Prostate gland (tissue), 2 donors: ENCODE data around the gene KSR2. TPM values are rescaled to one million over a fixed set of nuclear protein-coding genes. Genes with fewer than 3 reads are reported as not detected.

ENCODE experiments used
- DNase-seq: peaks from one replicate; pipeline ENCODE4 v3.0.0-alpha.2; 2019; ENCODE audit warnings: low spot score
- H3K27ac ChIP-seq, 2 donors: fragments of 200-600 bp; sonication (generic); 2 replicates each; pipeline ENCODE4 v1.5.1; 2017 to 2019
- H3K27me3 ChIP-seq: fragments of 200-600 bp; sonication (generic); replicated peaks from 2 replicates; pipeline ENCODE4 v1.5.1; 2019; ENCODE audit not compliant: insufficient read depth
- H3K36me3 ChIP-seq, 2 donors: fragments of 200-600 bp; sonication (generic); 1 replicate in 1 of 2; 2 replicates in 1 of 2; pipeline versions ENCODE4 v1.5.1 to v1.8.1; 2017 to 2019
- H3K4me1 ChIP-seq: fragments of 200-600 bp; sonication (generic); replicated peaks from 2 replicates; pipeline ENCODE4 v1.5.1; 2019
- H3K4me3 ChIP-seq, 2 donors: fragments of 200-600 bp; sonication (generic); 2 replicates each; pipeline ENCODE4 v1.5.1; 2017 to 2019
- H3K9me3 ChIP-seq: fragments of 200-600 bp; sonication (generic); 2 replicates; pipeline ENCODE4 v1.5.1; 2017
- POLR2A ChIP-seq: fragments of 450-650 bp; IDR thresholded peaks from one replicate; pipeline ENCODE4 v1.6.1; 2016; ENCODE audit warnings: antibody characterized with exemption, mild to moderate bottlenecking
- POLR2AphosphoS5 ChIP-seq: sonication (generic); formaldehyde crosslinking; IDR thresholded peaks from one replicate; pipeline ENCODE4 v1.6.1; 2017; ENCODE audit warnings: antibody characterized with exemption
- WGBS: methylation state at CpG from one replicate; pipeline ENCODE4 v1.1.5; 2018; 5-methylcytosine and 5-hydroxymethylcytosine counted together
- intact Hi-C: fragments of 100-400 bp; cut with DNase I; formaldehyde crosslinking; loops from one replicate; pipeline ENCODE4 v1.14.2; 2022
- total RNA-seq, 2 donors: library from RNA; depleted of rRNA; stranded (reverse); fragments of >200 nt; gene quantifications; one replicate each; pipeline ENCODE4 v1.1.0, GENCODE V29; 2016
- TF ChIP-seq, protein P1 (sequence below), 4 experiments: fragments of 200-600 bp in 2 of 4; fragments of 450-650 bp in 2 of 4; sonication (generic) in 2 of 4; IDR thresholded peaks; 1 replicate in 3 of 4; 2 replicates in 1 of 4; pipeline ENCODE4 v1.5.1; 2016 to 2019; ENCODE audit warnings: antibody characterized with exemption in 4 of 4, mild to moderate bottlenecking in 2 of 4, moderate library complexity in 2 of 4

Gene KSR2
- total RNA-seq, 2 donors from 2014 or later = 1.0 to 1.7 TPM

DNA sequence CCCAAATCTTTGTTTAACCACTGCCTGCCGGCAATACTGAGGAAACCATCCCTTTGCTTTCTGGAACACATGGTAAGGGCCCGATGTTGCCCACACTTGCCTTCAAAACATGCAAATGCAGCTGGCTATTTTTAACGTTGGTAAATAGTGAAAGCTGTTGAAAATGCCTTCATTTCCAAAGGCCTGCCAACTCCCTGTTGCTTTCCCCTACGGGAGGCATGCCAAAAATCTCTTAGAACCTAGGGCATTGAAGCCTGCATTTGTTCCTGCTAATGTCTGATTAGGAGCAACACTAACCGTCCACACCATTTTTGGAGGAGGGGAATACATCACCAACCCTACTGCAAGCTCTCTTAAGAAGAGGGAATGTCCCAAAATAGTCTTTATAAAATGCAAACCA lies 454.8 kb downstream of the KSR2 start:
- peak overlapping the region; percentile 5 to 51 for H3K27ac ChIP-seq
- H3K27me3 ChIP-seq = no peaks in the 10 kb centered on the region
- TF ChIP-seq POLR2AphosphoS5 = peak; percentile 63
- TF ChIP-seq, protein P1, sequence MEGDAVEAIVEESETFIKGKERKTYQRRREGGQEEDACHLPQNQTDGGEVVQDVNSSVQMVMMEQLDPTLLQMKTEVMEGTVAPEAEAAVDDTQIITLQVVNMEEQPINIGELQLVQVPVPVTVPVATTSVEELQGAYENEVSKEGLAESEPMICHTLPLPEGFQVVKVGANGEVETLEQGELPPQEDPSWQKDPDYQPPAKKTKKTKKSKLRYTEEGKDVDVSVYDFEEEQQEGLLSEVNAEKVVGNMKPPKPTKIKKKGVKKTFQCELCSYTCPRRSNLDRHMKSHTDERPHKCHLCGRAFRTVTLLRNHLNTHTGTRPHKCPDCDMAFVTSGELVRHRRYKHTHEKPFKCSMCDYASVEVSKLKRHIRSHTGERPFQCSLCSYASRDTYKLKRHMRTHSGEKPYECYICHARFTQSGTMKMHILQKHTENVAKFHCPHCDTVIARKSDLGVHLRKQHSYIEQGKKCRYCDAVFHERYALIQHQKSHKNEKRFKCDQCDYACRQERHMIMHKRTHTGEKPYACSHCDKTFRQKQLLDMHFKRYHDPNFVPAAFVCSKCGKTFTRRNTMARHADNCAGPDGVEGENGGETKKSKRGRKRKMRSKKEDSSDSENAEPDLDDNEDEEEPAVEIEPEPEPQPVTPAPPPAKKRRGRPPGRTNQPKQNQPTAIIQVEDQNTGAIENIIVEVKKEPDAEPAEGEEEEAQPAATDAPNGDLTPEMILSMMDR (IDR thresholded peaks at IDR 0.05) = no peak
- peaks cover 6% of the 10 kb centered on the region for H3K4me1 ChIP-seq
- peak; percentile 62 for DNase-seq
- 14% methylated on average over 5 of the region's 5 CpGs for WGBS
- intact Hi-C loops = no loop called here
- no peak overlapping the region for H3K4me3 ChIP-seq
- no peaks in the 10 kb centered on the region for H3K36me3 ChIP-seq
- no peaks in the 10 kb centered on the region for H3K9me3 ChIP-seq

DNA sequence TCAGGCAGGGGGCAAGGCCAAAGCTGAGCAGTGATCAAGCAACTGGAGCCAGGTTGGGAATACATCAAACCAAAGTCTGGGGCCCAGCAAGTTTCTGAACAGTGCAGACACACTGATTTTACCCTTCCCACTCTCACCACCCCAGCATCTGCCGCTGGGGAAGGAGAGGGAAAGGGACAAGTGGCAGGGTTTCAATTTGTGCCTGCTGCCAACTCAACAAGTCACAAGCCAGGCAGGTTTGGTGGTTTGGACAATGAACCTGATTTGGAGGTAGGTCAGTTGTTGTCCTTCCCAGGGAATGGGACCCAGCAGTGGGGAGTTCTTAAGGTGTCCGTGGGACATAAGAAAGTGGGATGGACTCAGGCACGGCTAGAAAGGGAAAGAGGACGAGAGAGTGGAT lies 455.4 kb downstream of the KSR2 start:
- TF ChIP-seq, protein P1 (IDR thresholded peaks at IDR 0.05) = no peak
- TF ChIP-seq POLR2AphosphoS5 = peak; percentile 24
- WGBS = 38% methylated on average over 4 of the region's 4 CpGs

DNA sequence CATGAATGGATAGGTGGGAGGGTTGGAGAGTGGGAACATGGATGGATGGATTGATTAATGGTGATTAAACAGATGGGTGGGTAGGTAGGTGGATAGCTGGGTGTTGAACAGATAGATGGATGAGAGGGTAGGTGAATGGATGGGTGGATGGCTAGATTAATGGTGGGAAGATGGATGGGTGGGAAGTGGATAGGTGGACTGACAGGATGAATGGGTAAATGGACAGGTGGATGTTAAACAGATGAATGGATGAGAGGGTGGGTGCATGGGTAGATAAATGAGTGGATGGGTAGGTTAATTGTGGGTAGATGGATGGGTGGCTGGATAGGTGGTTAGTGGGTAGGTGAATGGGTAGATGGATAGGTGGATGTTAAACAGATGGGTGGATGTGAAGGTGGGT lies 460.3 kb downstream of the KSR2 start:
- H3K27ac ChIP-seq = no peak overlapping the region
- no peaks in the 10 kb centered on the region for H3K36me3 ChIP-seq
- H3K4me3 ChIP-seq = no peak overlapping the region
- no peaks in the 10 kb centered on the region for H3K27me3 ChIP-seq
- intact Hi-C loops = no loop called here
- TF ChIP-seq, protein P1 (IDR thresholded peaks at IDR 0.05) = no peak
- TF ChIP-seq POLR2A (no peak), POLR2AphosphoS5 (no peak)
- no peaks in the 10 kb centered on the region for H3K4me1 ChIP-seq
- H3K9me3 ChIP-seq = no peaks in the 10 kb centered on the region
- no peak for DNase-seq

More for the DNA sequence above, 455.4 kb downstream of the KSR2 start:
- intact Hi-C loops = no loop called here
- peaks cover under 1% of the 10 kb centered on the region for H3K4me1 ChIP-seq
- H3K9me3 ChIP-seq = no peaks in the 10 kb centered on the region
- H3K4me3 ChIP-seq = no peak overlapping the region
- no peaks in the 10 kb centered on the region for H3K27me3 ChIP-seq
- H3K27ac ChIP-seq = peak overlapping the region; percentile 5 to 51
- no peaks in the 10 kb centered on the region for H3K36me3 ChIP-seq
- peak; percentile 27 for DNase-seq

DNA sequence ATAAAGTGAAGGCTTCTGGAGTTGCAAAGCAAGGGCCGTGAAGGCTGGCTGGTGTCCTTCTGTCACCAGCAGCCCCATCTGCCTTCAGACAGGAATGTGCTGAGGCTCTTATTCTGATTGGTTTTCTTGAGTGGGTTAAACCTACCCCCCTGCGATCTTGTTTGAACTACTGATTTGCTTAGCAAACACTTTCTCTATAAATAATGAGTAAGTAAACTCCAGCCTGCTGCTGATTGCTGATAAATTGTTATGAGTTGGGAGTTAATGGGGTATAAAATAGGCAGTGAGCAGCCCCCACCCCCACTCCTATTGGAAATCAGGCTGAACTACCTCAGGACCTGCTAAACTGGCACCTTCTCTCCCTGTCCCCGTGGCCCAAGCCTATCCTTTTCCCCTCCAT lies 461.2 kb downstream of the KSR2 start:
- intact Hi-C loops = no loop called here
- H3K4me3 ChIP-seq = no peak overlapping the region
- H3K4me1 ChIP-seq = no peaks in the 10 kb centered on the region
- H3K27ac ChIP-seq = no peak overlapping the region
- H3K36me3 ChIP-seq = no peaks in the 10 kb centered on the region
- TF ChIP-seq, protein P1 (IDR thresholded peaks at IDR 0.05) = no peak
- peak; percentile 80 for TF ChIP-seq POLR2AphosphoS5
- H3K9me3 ChIP-seq = no peaks in the 10 kb centered on the region
- no peaks in the 10 kb centered on the region for H3K27me3 ChIP-seq
- WGBS = 30% methylated on average over 3 of the region's 3 CpGs
- DNase-seq = peak; percentile 49

DNA sequence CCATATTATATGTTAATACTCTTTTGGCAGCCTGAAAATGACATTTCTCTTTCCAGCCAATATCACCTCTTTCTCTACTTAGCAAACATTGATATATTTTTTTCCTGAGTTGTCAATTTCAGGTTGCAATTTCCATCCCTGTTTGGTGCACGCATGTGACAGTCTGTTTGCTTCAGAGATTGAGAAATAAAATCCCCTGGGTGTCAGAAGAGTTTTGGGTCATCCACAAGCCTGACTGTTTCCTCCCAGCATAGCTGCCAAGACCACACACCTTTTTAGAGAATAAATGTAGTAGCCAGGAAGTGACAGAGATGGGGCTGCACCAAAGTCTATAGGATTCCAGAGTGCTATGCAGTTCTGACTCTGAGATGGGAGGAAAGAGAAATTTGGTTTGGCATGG lies 462.5 kb downstream of the KSR2 start:
- Histone ChIP-seq H3K4me1 (no peaks in the 10 kb centered on the region), H3K4me3 (no peak overlapping the region), H3K27me3 (no peaks in the 10 kb centered on the region), H3K36me3 (no peaks in the 10 kb centered on the region), H3K9me3 (no peaks in the 10 kb centered on the region), H3K27ac (no peak overlapping the region)
- TF ChIP-seq, protein P1 (IDR thresholded peaks at IDR 0.05) = no peak
- no peak for TF ChIP-seq POLR2A
- no peak for TF ChIP-seq POLR2AphosphoS5
- intact Hi-C loops = no loop called here
- no peak for DNase-seq
- WGBS = 82% methylated on average over 1 of the region's 1 CpG
